ENCODE measurements around the gene PHLPP1. TPM values are rescaled to one million over a fixed set of nuclear protein-coding genes. Genes with fewer than 3 reads are reported as not detected.

The PHLPP1 gene
- total and polyA plus RNA-seq, 9 of the 15 experiments (the other 6 are each of a cell fraction or from before 2014, with no cell fraction given): 0.56 to 9.0 (median 4.5) TPM

DNA sequence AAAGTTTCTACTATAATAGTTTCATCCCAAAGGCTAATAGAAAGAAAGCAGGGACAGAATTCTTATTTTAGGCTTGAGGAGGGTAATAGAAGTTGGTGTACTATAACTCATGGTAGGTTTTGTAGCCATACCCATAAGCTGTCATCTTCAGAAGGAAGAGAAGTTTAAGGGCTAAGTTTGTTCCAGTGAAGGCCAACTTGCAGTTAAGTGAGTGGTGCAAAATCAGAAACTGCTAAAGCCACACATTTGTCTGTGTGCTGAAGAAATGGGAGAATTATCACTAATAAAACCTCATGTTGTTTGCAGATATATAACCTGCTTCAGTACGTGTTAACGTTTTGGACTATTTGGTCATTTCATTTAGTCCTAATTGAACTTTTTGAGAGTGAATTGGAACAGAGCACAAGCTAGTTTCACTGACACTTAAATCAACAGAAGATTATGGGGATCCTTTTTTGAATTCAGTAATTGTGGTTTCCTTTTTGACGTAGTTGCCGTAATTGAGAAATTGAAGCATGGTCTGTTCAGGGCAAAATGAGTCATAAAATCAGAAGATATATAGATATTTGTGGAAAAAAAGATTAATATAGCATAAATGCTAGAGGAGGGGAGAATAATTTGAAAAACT is 69.1 kb downstream of the PHLPP1 start:
- in situ Hi-C loops (cut with MboI) (no loop called here), intact Hi-C loops (cut with micrococcal nuclease) (no loop called here)
- WGBS (ENCODE audit: insufficient coverage, low coverage, missing lambda C conversion rate): 69% methylated on average over 4 of the region's 4 CpGs
- no peaks in the 10 kb centered on the region for H3K27me3 ChIP-seq (ENCODE audit: control insufficient read depth in 2 of 2, insufficient read depth in 2 of 2, low read length in 2 of 2)
- no TSS peak for BruUV-seq (replicated peaks)
- peaks cover 0 to 4% of the 10 kb centered on the region in 2 experiments; a peak in 2 of 5 replicates for H3K4me1 ChIP-seq (replicated peaks in 1 of 2; ENCODE audit: control insufficient read depth in 2 of 2, insufficient read depth in 2 of 2, low read length in 2 of 2)
- no peak overlapping the region for H3K27ac ChIP-seq (ENCODE audit: extremely low read depth, low read depth, low read length)
- H3K79me2 ChIP-seq (ENCODE audit: control insufficient read depth, insufficient read depth, low read length): peaks cover 56% of the 10 kb centered on the region
- TF ChIP-seq, protein P1, sequence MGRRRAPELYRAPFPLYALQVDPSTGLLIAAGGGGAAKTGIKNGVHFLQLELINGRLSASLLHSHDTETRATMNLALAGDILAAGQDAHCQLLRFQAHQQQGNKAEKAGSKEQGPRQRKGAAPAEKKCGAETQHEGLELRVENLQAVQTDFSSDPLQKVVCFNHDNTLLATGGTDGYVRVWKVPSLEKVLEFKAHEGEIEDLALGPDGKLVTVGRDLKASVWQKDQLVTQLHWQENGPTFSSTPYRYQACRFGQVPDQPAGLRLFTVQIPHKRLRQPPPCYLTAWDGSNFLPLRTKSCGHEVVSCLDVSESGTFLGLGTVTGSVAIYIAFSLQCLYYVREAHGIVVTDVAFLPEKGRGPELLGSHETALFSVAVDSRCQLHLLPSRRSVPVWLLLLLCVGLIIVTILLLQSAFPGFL (CRISPR knock-in tag; IDR thresholded peaks at IDR 0.05): no peak
- TF ChIP-seq, protein P2, sequence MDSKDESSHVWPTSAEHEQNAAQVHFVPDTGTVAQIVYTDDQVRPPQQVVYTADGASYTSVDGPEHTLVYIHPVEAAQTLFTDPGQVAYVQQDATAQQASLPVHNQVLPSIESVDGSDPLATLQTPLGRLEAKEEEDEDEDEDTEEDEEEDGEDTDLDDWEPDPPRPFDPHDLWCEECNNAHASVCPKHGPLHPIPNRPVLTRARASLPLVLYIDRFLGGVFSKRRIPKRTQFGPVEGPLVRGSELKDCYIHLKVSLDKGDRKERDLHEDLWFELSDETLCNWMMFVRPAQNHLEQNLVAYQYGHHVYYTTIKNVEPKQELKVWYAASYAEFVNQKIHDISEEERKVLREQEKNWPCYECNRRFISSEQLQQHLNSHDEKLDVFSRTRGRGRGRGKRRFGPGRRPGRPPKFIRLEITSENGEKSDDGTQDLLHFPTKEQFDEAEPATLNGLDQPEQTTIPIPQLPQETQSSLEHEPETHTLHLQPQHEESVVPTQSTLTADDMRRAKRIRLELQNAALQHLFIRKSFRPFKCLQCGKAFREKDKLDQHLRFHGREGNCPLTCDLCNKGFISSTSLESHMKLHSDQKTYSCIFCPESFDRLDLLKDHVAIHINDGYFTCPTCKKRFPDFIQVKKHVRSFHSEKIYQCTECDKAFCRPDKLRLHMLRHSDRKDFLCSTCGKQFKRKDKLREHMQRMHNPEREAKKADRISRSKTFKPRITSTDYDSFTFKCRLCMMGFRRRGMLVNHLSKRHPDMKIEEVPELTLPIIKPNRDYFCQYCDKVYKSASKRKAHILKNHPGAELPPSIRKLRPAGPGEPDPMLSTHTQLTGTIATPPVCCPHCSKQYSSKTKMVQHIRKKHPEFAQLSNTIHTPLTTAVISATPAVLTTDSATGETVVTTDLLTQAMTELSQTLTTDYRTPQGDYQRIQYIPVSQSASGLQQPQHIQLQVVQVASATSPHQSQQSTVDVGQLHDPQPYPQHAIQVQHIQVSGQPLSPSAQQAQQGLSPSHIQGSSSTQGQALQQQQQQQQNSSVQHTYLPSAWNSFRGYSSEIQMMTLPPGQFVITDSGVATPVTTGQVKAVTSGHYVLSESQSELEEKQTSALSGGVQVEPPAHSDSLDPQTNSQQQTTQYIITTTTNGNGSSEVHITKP (IDR thresholded peaks at IDR 0.05; ENCODE audit: partially characterized antibody): no peak
- TF ChIP-seq POLR3A (IDR thresholded peaks at IDR 0.05; ENCODE audit: borderline replicate concordance, extremely low read depth, insufficient read depth, insufficient read length) (no peak), ZNF57 (CRISPR knock-in tag; IDR thresholded peaks at IDR 0.05) (no peak), NR2C1 (IDR thresholded peaks at IDR 0.05) (no peak), NR2C1 (tag; IDR thresholded peaks at IDR 0.05) (no peak), LCOR (CRISPR knock-in tag; IDR thresholded peaks at IDR 0.05) (no peak), TCFL5 (CRISPR knock-in tag; conservative IDR thresholded peaks at IDR 0.05) (no peak), RBM39 (optimal IDR thresholded peaks at IDR 0.05; ENCODE audit: low read depth, low read length) (no peak)
- TF ChIP-seq, protein P3, sequence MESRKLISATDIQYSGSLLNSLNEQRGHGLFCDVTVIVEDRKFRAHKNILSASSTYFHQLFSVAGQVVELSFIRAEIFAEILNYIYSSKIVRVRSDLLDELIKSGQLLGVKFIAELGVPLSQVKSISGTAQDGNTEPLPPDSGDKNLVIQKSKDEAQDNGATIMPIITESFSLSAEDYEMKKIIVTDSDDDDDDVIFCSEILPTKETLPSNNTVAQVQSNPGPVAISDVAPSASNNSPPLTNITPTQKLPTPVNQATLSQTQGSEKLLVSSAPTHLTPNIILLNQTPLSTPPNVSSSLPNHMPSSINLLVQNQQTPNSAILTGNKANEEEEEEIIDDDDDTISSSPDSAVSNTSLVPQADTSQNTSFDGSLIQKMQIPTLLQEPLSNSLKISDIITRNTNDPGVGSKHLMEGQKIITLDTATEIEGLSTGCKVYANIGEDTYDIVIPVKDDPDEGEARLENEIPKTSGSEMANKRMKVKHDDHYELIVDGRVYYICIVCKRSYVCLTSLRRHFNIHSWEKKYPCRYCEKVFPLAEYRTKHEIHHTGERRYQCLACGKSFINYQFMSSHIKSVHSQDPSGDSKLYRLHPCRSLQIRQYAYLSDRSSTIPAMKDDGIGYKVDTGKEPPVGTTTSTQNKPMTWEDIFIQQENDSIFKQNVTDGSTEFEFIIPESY (CRISPR knock-in tag; IDR thresholded peaks at IDR 0.05): no peak
- TF ChIP-seq, protein P4, sequence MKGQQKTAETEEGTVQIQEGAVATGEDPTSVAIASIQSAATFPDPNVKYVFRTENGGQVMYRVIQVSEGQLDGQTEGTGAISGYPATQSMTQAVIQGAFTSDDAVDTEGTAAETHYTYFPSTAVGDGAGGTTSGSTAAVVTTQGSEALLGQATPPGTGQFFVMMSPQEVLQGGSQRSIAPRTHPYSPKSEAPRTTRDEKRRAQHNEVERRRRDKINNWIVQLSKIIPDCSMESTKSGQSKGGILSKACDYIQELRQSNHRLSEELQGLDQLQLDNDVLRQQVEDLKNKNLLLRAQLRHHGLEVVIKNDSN (CRISPR knock-in tag; IDR thresholded peaks at IDR 0.05): no peak
- 0 out of 2 replicates have a peak, but pooled peaks cover 4% of the 10 kb centered on the region for H4K20me1 ChIP-seq (replicated peaks; ENCODE audit: control insufficient read depth, insufficient read depth, low read length)
- POLR2A ChIA-PET: no interaction called here
- DNase-seq (ENCODE audit: extremely low read depth in 1 of 4, low spot score in 3 of 4) (no peak), ATAC-seq (no peak), FAIRE-seq (no peak)
- H3K9ac ChIP-seq (ENCODE audit: insufficient read depth in 1 of 2, low read depth in 2 of 2, low read length in 2 of 2): no peak overlapping the region
- peaks cover 3% of the 10 kb centered on the region for H3K9me1 ChIP-seq (ENCODE audit: control insufficient read depth, insufficient read depth, low read length)
- H2AFZ ChIP-seq (ENCODE audit: low read depth, low read length): no peak overlapping the region
- H3K9me3 ChIP-seq (replicated peaks; ENCODE audit: control insufficient read depth, insufficient read depth, low read depth, low read length): no peaks in the 10 kb centered on the region
- no peak overlapping the region for H3K4me3 ChIP-seq
- no peaks in the 10 kb centered on the region for H3K36me3 ChIP-seq (ENCODE audit: control insufficient read depth, insufficient read depth, low read length)
- no peak overlapping the region for H3K4me2 ChIP-seq (ENCODE audit: insufficient read depth, low read length)
- CTCF ChIA-PET (ENCODE audit: low intra/inter-chr PET ratio): no interaction called here
